ENCODE data around the gene TMEM198. TPM values are rescaled to one million over a fixed set of nuclear protein-coding genes. Genes with fewer than 3 reads are reported as not detected.
A peak's percentile ranks its signal among the peaks of the same experiment; 100 is the strongest.

The TMEM198 gene
- total RNA-seq, 2 experiments from 2014 or later = 2.1 to 2.2 TPM

DNA sequence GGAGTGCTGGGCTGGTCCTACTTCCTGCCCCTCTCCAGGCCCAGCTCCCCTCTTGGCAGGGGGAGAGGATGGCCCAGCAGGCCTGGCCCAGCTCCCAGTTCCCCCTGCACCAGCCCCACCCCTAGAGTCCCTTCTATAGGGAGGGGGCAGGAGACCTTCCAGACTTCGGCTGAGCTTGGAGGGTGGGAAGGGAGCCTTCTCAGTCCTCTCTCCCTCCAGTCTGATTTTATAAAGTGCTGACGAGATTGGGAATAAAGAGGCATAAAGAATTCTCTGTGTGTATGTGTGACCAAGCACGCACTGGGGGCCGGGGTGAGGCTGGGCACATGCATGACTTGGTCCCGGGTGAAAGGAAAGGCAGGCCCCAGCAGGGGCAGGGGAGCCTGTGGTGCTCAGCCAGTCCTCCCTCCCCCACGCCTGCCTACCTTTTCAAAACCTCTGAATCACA lies 5.3 kb upstream of the TMEM198 start:
- Mint-ChIP-seq H3K36me3 (ENCODE audit: low read depth) (peaks cover 8% of the 10 kb centered on the region), H3K27me3 (peaks cover 3% of the 10 kb centered on the region), H3K27ac (no peak overlapping the region), H3K4me3 (no peak overlapping the region), H3K9me3 (no peaks in the 10 kb centered on the region), H3K4me1 (ENCODE audit: low read depth) (peaks cover 14% of the 10 kb centered on the region)
- POLR2A ChIA-PET = no interaction called here
- TF ChIP-seq, protein P1, sequence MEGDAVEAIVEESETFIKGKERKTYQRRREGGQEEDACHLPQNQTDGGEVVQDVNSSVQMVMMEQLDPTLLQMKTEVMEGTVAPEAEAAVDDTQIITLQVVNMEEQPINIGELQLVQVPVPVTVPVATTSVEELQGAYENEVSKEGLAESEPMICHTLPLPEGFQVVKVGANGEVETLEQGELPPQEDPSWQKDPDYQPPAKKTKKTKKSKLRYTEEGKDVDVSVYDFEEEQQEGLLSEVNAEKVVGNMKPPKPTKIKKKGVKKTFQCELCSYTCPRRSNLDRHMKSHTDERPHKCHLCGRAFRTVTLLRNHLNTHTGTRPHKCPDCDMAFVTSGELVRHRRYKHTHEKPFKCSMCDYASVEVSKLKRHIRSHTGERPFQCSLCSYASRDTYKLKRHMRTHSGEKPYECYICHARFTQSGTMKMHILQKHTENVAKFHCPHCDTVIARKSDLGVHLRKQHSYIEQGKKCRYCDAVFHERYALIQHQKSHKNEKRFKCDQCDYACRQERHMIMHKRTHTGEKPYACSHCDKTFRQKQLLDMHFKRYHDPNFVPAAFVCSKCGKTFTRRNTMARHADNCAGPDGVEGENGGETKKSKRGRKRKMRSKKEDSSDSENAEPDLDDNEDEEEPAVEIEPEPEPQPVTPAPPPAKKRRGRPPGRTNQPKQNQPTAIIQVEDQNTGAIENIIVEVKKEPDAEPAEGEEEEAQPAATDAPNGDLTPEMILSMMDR (IDR thresholded peaks at IDR 0.05) = no peak
- intact Hi-C loops (cut with micrococcal nuclease) = no loop called here
- CTCF ChIA-PET = interaction anchor here (0.9 to 3.8 kb wide), 2 partner anchors 9 to 63 kb away, joined by 3 to 74 read pairs; no protein-coding TSS in a partner anchor
- DNase-seq (no peak), ATAC-seq (no peak)

DNA sequence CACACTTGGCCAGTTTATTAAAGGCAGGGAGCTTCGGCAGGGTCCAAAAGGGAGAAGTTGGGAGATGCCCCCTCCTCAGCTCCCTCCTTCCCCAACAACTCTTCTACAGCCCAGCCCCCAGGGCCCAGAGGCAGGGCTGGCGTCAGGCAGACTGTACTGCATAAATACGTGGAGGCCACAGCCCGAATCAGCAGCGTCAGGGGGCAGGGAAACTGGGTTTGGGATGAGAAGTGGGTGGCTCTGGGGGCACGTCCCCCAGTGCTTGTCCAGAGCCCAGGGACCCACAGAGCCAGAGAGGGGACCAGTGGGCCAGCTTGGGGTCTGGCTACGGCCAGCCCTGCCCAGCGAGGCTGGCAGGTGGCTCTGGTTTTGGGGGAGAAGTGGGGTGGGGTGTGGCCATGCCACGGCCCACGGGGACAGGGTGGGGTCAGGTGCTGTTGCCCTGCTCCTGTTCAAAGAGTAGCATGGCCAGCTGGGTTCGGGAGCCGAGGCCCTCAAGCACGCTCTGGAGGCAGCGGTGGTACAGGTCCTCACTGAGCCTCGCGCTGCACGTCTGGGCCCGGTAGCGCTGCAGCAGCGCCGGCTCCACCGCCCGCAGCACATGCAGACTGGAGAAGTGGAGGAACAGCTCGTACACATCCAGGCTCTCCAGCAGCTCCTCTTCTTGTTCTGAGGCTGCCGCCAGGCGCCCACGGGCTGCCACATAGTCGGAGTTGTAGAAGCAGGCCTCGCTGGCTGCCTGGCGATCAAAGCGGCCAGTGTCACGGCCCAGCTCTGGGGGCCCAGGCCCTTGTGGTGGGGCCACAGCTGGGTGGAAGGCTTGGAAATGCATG lies 4.7 kb upstream of the TMEM198 start:
- ChIA-PET CTCF (interaction anchor here (1.1 to 3.8 kb wide), 3 partner anchors 10 to 136 kb away, joined by 4 to 74 read pairs (median 20); no protein-coding TSS in a partner anchor), POLR2A (no interaction called here)
- TF ChIP-seq, protein P1 (IDR thresholded peaks at IDR 0.05) = no peak
- DNase-seq (no peak), ATAC-seq (no peak)
- Mint-ChIP-seq H3K27me3 (peaks cover 3% of the 10 kb centered on the region), H3K27ac (no peak overlapping the region), H3K36me3 (ENCODE audit: low read depth) (peaks cover 8% of the 10 kb centered on the region), H3K4me3 (no peak overlapping the region), H3K9me3 (no peaks in the 10 kb centered on the region), H3K4me1 (ENCODE audit: low read depth) (peaks cover 14% of the 10 kb centered on the region)
- intact Hi-C loops (cut with micrococcal nuclease) = no loop called here

DNA sequence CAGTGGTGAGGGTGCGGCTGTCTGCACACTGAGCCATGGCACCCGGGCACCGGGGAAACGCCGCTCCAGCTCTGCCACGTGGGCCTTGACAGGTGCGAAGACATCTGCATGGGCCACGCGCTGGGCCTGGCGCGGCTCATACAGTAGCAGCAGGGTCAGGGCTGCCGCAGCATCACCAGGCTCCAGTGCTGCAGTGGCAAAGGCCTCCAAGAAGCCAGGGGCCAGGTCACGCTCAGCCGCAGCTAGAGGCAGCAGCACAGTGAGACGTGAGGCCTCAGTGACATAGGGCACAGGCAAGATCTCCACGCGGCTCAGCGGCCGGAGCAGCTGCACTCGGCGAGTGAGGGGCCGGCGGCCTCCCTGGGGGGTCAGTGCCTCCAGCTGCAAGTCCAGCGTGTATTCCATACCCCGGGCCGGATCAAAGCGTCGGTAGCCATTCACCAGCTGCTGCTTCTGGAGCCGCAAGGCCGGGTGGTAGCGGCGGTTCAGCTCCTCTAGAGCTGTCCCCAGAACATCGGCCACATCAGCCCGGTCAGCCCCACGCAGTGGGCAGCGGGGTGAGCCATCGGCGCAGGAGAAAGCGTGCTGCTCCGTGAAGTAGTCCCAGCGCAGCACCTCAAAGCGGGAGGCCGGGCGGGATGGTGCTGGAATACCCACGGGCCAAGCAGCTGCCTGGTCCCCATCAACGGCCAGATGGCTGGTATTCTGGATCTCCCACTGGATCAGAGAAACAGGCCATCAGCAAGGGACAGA lies 3.7 kb upstream of the TMEM198 start:
- no peak overlapping the region for H3K4me3 Mint-ChIP-seq
- H3K27ac Mint-ChIP-seq = no peak overlapping the region
- DNase-seq (no peak), ATAC-seq (no peak)
- POLR2A ChIA-PET = no interaction called here
- no peaks in the 10 kb centered on the region for H3K9me3 Mint-ChIP-seq
- H3K4me1 Mint-ChIP-seq (ENCODE audit: low read depth) = peaks cover 21% of the 10 kb centered on the region
- intact Hi-C loops (cut with micrococcal nuclease) = loop anchor here (5.0 kb wide), 2 partner anchors 57 to 147 kb away; partner anchors contain the start of gene STK11IP
- TF ChIP-seq, protein P1 (IDR thresholded peaks at IDR 0.05) = no peak
- H3K36me3 Mint-ChIP-seq (ENCODE audit: low read depth) = peaks cover 8% of the 10 kb centered on the region
- H3K27me3 Mint-ChIP-seq = peaks cover 6% of the 10 kb centered on the region
- CTCF ChIA-PET = interaction anchor here (1.0 to 4.7 kb wide), 25 partner anchors 11 to 151 kb away, joined by 3 to 74 read pairs (median 4); partner anchors contain the start of gene GMPPA

DNA sequence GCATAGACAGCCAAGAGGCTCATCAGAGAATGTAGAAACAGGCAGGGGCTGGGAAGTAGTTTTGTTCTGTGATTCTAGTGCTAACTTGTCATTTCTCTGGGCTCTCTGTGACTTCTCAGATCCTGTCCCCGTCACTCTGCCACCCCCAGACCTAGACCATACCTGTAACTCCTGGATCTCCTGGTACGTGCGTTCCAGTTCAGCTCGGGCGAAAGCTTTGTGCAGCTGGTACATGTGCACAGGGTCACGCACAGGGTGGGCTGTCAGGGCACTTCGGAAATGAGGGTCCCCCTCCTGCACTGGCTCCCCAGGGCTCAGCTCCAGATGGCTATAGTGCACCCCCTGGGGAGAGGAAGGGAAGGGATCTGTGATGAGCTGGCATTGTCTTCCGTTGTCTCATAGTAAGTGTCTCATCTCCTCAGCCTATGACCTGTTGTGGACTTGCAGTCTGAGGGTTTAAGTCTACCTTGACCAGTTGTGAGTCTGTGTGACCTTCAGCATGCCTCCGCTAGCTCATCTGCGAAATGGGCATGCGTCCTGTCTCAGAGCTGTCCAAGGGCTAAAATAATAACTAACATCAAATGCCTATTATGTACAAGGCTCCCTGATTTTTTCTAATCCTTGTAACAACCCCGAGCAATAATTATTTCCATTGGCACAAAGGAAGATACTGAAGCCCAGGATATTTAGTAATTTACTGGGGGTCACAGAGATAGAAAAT lies 2.9 kb upstream of the TMEM198 start:
- Mint-ChIP-seq H3K27me3 (peaks cover 3% of the 10 kb centered on the region), H3K9me3 (no peaks in the 10 kb centered on the region), H3K27ac (no peak overlapping the region), H3K36me3 (ENCODE audit: low read depth) (peaks cover 8% of the 10 kb centered on the region), H3K4me1 (ENCODE audit: low read depth) (peaks cover 21% of the 10 kb centered on the region), H3K4me3 (peak overlapping the region; percentile 93)
- TF ChIP-seq, protein P1 (IDR thresholded peaks at IDR 0.05) = no peak
- DNase-seq (no peak), ATAC-seq (no peak)
- POLR2A ChIA-PET = interaction anchor here (0.8 to 2.2 kb wide), 2 partner anchors 11 to 101 kb away, joined by 3 to 5 read pairs; no protein-coding TSS in a partner anchor
- CTCF ChIA-PET = interaction anchor here (0.6 to 4.7 kb wide), 54 partner anchors 11 to 280 kb away, joined by 3 to 74 read pairs (median 4); partner anchors contain the start of genes GMPPA, OBSL1 and STK11IP
- intact Hi-C loops (cut with micrococcal nuclease) = loop anchor here (1.0 to 5.0 kb wide), 3 partner anchors 56 to 146 kb away; partner anchors contain the start of gene STK11IP
